ENCODE data around the gene CASS4. TPM values are rescaled to one million over a fixed set of nuclear protein-coding genes. Genes with fewer than 3 reads are reported as not detected.
A peak's percentile ranks its signal among the peaks of the same experiment; 100 is the strongest.

CASS4 gene
- total RNA-seq, 1 donor from 2014 or later: 0.26 TPM

GRCh38 chr20:56469077-56469449 lies 57.0 kb downstream of the CASS4 start:
- H3K27ac Mint-ChIP-seq: peak overlapping the region; percentile 99
- peaks cover 10% of the 10 kb centered on the region for H3K4me1 Mint-ChIP-seq (ENCODE audit: low read depth)
- no peaks in the 10 kb centered on the region for H3K9me3 Mint-ChIP-seq (ENCODE audit: low read depth)
- DNase-seq (ENCODE audit: low spot score, unreplicated experiment): no peak
- peak overlapping the region; percentile 100 for H3K4me3 Mint-ChIP-seq (ENCODE audit: low read depth)
- H3K27me3 Mint-ChIP-seq: peaks cover 10% of the 10 kb centered on the region
- TF ChIP-seq CTCF (IDR thresholded peaks at IDR 0.05; ENCODE audit: unreplicated experiment): no peak
- peaks cover 1% of the 10 kb centered on the region for H3K36me3 Mint-ChIP-seq (ENCODE audit: insufficient read depth)

GRCh38 chr20:56483970-56484369 lies 71.9 kb downstream of the CASS4 start:
- TF ChIP-seq CTCF (IDR thresholded peaks at IDR 0.05; ENCODE audit: unreplicated experiment): no peak
- no peak for DNase-seq (ENCODE audit: low spot score, unreplicated experiment)
- H3K9me3 Mint-ChIP-seq (ENCODE audit: low read depth): no peaks in the 10 kb centered on the region
- no peaks in the 10 kb centered on the region for H3K27me3 Mint-ChIP-seq
- peaks cover 14% of the 10 kb centered on the region for H3K36me3 Mint-ChIP-seq (ENCODE audit: insufficient read depth)
- H3K4me1 Mint-ChIP-seq (ENCODE audit: low read depth): no peaks in the 10 kb centered on the region
- no peak overlapping the region for H3K27ac Mint-ChIP-seq
- no peak overlapping the region for H3K4me3 Mint-ChIP-seq (ENCODE audit: low read depth)

- peaks cover 11% of the 10 kb centered on the region for H3K36me3 Mint-ChIP-seq (ENCODE audit: insufficient read depth)
Measured at GRCh38 chr20:56487216-56487615, 75.2 kb downstream of the CASS4 start.

GRCh38 chr20:56488566-56488965 lies 76.5 kb downstream of the CASS4 start:
- Mint-ChIP-seq H3K4me1 (ENCODE audit: low read depth) (no peaks in the 10 kb centered on the region), H3K27ac (no peak overlapping the region), H3K9me3 (ENCODE audit: low read depth) (no peaks in the 10 kb centered on the region), H3K4me3 (ENCODE audit: low read depth) (no peak overlapping the region), H3K27me3 (no peaks in the 10 kb centered on the region), H3K36me3 (ENCODE audit: insufficient read depth) (peaks cover 11% of the 10 kb centered on the region)
- DNase-seq (ENCODE audit: low spot score, unreplicated experiment): no peak
- TF ChIP-seq CTCF (IDR thresholded peaks at IDR 0.05; ENCODE audit: unreplicated experiment): no peak

More at GRCh38 chr20:56487216-56487615, 75.2 kb downstream of the CASS4 start:
- Mint-ChIP-seq H3K27me3 (no peaks in the 10 kb centered on the region), H3K4me1 (ENCODE audit: low read depth) (no peaks in the 10 kb centered on the region), H3K4me3 (ENCODE audit: low read depth) (no peak overlapping the region), H3K9me3 (ENCODE audit: low read depth) (no peaks in the 10 kb centered on the region), H3K27ac (no peak overlapping the region)
- no peak for TF ChIP-seq CTCF (IDR thresholded peaks at IDR 0.05; ENCODE audit: unreplicated experiment)
- no peak for DNase-seq (ENCODE audit: low spot score, unreplicated experiment)

- Mint-ChIP-seq H3K9me3 (ENCODE audit: low read depth) (no peaks in the 10 kb centered on the region), H3K4me1 (ENCODE audit: low read depth) (no peaks in the 10 kb centered on the region), H3K27ac (no peak overlapping the region), H3K27me3 (no peaks in the 10 kb centered on the region), H3K36me3 (ENCODE audit: insufficient read depth) (peaks cover 12% of the 10 kb centered on the region), H3K4me3 (ENCODE audit: low read depth) (no peak overlapping the region)
- DNase-seq (ENCODE audit: low spot score, unreplicated experiment): no peak
- no peak for TF ChIP-seq CTCF (IDR thresholded peaks at IDR 0.05; ENCODE audit: unreplicated experiment)
Measured at GRCh38 chr20:56501116-56501515, 89.1 kb downstream of the CASS4 start.

Data from progenitor cell of endocrine pancreas (in vitro differentiated cells).